CD4-positive, alpha-beta T cell treated with Interleukin-2 at 100 ng/mL for 4 hours (primary cell): ENCODE results near the gene ZFP36L1.
A peak's percentile ranks its signal among the peaks of the same experiment; 100 is the strongest.

Source experiments
- DNase-seq: peaks from one replicate; pipeline ENCODE4 v3.0.0-alpha.2; 2020; ENCODE audit warnings: low spot score

Gene ZFP36L1

DNA sequence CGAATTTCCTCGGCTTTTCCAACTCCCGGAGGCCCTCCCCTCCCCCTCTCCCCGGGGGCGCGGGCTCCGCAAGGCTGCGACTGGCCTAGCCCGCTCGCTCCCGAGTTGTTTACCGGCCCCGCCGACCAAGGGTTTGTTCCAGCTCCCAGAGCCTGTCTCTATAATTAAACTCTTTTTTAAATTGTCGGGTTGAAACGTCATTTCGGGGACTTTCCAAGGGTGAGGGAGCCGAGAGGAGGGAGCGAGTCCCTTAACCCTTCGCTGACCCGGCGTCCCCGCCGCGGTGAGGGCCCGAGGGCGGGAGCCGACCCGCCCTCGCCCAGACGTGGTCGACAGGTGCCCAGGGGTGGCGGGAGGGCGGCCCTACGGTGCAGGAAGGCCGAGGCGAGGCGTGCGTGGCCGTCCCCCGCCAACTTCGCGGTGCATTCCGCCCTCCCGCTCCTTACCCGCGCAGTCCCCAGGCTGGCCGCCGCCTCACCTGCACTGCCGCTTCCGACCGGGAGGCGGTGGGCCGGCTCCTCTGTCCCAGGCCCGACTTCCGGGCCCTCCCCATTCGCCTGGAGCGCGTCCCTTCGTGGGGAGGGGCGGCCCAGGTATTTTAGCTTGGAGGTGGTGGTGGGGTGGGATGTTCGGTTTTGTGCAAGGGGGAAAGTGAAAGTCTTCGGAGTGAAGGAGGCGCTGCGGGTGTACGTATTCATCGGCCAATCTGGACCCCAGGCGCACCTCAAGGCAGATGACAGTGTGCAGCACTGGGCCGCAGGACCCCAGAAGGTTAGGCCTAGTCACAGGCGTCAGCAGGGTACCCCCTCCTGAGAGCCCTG, 2.9 kb upstream of the ZFP36L1 start:
- DNase-seq, result peak; percentile 90

GRCh38 chr14:68794851-68795596, 2.2 kb upstream of the ZFP36L1 start:
- no peak for DNase-seq

DNA sequence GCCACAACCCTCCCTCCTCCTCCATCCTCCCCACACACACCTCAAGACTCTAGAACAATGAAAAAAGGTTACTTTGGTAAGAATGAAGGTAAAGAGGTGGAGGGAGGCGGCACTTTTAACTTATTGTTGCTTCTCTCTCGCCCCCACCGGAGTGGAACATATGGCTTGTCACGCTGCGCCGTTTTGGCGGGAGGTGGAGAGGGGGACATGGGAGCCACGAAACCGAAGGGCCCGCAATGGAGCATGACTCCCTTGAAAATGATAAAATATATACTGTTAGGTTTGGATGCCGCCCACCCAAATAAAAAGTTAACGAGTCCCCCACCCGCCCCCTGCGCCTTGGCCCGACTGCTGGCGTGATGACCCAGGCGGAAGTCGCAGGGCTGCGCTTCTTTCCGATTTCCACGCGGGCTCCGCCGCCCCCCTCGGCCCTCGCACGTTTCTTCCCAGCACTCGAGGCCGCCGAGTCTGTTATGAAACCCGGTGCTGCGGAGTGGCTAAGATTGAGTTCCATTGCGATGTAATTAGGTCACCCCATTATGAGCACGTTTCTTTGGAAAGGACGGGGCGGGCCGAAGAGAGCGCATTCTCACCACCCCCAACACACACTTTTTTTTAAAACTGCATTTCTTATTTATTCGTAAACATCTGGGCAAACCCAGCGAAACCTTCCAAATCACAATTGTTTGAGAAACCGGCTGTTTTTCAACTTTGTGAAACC, 1.4 kb upstream of the ZFP36L1 start:
- peak; percentile 76 for DNase-seq

DNA sequence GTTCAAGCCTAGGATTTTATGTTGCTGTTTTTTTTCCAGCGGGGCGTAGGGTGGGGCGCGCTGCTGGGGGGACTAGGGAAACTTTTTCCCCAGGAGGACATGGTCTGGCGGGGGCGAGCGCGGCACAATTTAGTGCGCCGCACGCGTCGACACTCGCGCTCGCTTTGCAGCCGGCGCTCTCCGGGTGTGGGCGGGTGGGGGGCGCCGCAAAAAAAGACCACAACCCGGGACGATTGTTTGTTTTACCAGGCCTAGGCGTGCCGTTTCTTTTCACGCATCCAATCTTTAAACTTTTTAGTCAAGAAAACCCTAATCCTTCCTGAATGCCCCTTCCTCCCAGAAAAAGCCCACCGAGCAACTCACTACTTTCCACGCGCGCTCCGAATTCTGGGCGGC, 865 bp upstream of the ZFP36L1 start:
- no peak for DNase-seq

DNA sequence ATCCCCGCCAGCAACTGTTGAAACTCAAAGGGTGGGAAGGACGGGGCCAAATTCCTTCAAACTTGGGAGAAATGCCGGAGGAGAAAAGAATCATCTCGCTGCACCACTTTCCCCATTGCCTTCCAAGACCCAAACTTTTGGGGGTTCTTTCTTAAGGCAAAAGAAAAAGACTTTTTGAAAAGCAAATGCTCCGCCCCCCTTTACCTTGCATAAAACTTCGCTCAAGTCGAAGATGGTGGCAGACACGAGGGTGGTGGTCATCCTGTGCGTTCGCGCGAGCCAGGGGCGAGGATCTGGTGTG, 239 bp downstream of the ZFP36L1 start:
- no peak for DNase-seq

- DNase-seq, result no peak
Measured at GRCh38 chr14:68791902-68792677, 777 bp downstream of the ZFP36L1 start.

GRCh38 chr14:68791078-68791901, 1.6 kb downstream of the ZFP36L1 start:
- no peak for DNase-seq

GRCh38 chr14:68790644-68791077, 2.2 kb downstream of the ZFP36L1 start:
- DNase-seq, result peak; percentile 55

- no peak for DNase-seq
Measured at GRCh38 chr14:68789821-68790643, 2.8 kb downstream of the ZFP36L1 start.

DNA sequence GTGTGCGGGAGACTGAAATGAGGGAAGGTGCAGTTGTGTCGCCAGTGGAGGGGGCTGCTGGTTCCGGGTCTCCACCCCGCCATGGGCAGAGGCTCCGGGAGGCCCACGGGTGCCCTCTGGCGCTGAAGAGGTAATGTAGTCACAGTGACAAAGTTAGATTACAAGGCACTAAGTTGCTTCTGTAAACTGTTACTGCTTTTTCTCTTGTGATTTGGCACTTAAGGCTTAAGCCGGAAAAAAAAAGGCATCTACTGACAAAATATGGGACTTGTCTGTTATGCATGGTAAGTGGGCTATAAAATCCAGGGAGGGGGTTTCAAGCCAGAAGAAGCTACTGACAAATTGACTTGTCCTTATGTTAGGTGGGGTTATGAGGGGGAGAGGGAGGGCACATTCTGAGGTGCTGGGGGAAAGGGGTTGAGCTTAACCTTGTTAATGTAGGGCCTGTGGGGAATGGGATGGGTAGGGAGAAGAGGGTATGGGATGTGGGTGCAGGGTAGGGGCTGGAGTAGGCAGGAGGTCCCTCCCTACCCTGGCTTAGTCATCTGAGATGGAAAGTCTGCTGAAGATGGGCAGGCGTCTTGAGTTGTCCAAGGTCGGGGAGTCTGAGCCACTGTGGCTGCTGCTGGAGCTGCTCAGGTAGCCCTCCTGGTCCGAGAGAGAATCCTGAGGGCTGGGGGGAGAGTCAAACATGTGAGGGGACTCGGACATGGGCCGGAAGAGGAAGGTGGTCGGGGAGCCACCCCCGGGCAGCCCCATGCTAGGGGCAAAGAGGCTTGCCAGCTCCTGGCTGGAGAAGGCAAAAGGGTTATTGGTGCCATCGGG, 3.7 kb downstream of the ZFP36L1 start:
- peak; percentile 90 for DNase-seq

GRCh38 chr14:68788275-68788995, 4.4 kb downstream of the ZFP36L1 start:
- DNase-seq, result no peak

DNA sequence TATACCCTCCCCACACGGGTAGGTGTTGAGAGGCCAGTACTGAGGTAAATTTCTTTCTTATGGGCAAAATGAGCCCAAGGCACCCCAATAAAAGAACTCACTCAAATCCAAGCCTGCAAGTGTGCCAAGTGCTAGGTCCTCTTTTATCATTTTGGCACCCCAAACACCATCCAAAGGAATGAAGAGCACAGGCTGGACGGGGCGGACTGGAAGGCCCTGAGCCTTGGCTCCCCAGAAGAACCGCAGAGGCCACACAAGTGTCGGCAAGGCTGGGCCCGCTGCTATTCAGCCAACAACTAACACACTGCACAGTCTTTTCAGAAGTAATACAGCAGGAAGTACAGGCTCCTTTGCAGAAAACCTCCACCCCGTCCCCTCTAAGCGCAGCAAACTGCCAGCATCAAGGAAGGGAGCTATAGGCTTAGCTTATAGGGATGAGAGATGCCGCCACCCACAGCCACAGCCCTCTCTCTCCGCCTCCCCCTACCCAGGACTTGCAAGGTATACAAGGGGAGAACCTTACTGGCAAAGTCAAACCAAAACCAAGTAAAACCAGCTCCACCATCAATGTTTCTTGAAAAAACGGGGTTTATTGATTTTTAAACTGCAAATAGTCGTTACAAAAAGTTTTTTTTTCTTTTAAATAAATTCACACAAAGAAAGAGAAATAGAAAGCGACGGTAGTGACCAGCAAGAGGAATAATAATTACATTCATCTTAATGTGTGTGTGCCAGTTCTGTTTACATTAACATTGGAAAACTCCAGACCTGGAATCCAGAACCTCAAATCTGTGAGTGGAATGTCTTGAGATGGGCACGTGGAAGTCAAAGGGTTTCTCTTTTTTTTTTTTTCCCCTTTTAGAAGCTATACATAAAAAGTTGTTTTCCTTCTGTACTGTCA, 5.5 kb downstream of the ZFP36L1 start:
- no peak for DNase-seq

- DNase-seq, result no peak
Measured at GRCh38 chr14:68786491-68787091, 6.3 kb downstream of the ZFP36L1 start.

DNA sequence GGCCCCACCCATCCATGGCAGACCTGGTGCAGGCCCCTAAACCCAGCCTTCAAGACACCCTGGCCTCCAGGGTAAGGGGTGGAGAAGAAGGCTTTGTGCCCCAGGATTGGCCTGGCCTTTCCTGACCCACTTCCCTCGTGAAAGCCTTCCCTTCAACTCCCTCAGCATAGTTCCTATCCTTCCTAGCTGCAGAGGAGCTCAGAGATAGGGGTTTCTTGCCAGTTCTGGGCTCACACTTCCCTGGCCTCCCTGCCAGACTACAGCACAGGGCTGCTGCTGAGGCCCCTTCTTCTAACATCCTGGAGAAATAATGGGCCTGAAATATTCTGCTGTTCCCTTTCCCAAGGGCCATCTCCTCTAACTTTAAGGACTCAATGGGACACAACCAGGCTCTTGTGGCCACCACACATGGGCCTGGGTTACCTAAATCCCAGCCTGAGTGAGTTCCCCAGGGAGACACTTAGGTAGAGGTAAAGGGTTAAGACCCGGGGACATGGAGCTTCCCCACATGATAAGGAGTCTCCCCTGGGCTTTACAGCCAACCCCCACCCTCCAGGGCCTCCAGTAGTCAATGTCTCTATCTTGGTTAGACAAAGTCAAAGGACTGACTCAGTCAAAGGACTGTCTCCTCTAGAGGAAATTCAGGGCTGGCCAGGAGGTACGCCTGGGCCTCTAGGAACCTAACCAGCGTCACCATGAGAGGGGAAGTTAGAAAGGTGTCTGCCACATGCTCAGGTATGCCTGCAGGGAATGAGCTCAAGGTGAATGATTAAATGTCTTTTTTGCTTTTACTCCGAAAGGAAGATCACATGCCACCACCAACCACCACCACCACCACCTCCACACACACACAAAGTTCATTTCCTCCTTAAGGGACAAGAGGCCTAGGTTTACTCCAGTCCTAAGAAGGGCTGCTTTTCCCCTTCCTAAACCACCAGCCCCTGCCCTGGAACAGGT, 7.1 kb downstream of the ZFP36L1 start:
- DNase-seq, result peak; percentile 65

GRCh38 chr14:68784978-68785533, 7.8 kb downstream of the ZFP36L1 start:
- peak; percentile 51 for DNase-seq
